D721Med (cell line): ENCODE data around the gene SAE1.

ENCODE experiments used
- DNase-seq: peaks from one replicate; pipeline ENCODE4 v3.0.0; 2011; ENCODE audit warnings: low spot score; ENCODE audit not compliant: insufficient read length
- FAIRE-seq: peaks from 2 replicates; lab custom pipeline; 2011; peaks lifted over from hg19 to GRCh38; lab: Jason Lieb, UNC
- TF ChIP-seq, protein P1 (sequence below): IDR thresholded peaks from 2 replicates; pipeline ENCODE4 v1.5.1; 2012; ENCODE audit warnings: mild to moderate bottlenecking, control low read depth; ENCODE audit not compliant: insufficient read depth; ENCODE audit errors: missing control alignments

Gene SAE1

DNA sequence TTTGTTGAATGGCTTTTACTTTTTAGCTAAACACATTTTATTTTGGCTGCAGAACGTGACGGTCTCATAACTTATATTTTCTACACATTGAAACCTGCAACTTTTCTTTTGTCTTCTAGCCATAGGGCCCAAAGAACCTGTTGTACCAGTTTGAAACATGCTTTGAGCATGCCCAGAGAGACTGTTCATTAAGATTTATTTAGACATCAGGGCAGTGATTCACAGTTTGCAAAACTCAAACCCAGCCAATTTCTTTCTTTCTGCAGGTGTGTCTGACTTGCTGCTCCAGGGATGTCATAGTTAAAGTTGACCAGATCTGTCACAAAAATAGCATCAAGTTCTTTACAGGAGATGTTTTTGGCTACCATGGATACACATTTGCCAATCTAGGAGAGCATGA, 22.0 kb downstream of the SAE1 start:
- TF ChIP-seq, protein P1, sequence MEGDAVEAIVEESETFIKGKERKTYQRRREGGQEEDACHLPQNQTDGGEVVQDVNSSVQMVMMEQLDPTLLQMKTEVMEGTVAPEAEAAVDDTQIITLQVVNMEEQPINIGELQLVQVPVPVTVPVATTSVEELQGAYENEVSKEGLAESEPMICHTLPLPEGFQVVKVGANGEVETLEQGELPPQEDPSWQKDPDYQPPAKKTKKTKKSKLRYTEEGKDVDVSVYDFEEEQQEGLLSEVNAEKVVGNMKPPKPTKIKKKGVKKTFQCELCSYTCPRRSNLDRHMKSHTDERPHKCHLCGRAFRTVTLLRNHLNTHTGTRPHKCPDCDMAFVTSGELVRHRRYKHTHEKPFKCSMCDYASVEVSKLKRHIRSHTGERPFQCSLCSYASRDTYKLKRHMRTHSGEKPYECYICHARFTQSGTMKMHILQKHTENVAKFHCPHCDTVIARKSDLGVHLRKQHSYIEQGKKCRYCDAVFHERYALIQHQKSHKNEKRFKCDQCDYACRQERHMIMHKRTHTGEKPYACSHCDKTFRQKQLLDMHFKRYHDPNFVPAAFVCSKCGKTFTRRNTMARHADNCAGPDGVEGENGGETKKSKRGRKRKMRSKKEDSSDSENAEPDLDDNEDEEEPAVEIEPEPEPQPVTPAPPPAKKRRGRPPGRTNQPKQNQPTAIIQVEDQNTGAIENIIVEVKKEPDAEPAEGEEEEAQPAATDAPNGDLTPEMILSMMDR, result no peak
- no peak for DNase-seq
- FAIRE-seq, result no peak

DNA sequence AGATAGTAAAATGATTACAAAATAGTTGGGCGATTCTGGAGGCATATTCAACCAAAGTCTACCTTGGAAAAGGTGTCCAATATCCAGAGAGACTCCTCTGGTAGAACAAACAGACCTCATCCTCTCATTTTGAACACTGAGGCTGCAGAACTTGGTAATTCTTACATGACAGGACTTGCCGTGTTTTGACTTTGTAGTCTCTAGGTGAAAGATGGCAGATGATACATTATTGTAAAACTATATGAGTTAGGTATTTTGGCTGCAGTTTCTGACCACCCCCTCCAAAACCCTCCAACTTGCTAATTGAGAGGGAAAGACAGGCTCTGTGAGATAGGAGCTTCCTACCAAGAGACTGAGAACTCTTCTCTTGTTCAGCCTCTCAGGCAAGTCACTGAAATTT, 22.6 kb downstream of the SAE1 start:
- DNase-seq (no peak), FAIRE-seq (no peak)
- TF ChIP-seq, protein P1, result no peak

DNA sequence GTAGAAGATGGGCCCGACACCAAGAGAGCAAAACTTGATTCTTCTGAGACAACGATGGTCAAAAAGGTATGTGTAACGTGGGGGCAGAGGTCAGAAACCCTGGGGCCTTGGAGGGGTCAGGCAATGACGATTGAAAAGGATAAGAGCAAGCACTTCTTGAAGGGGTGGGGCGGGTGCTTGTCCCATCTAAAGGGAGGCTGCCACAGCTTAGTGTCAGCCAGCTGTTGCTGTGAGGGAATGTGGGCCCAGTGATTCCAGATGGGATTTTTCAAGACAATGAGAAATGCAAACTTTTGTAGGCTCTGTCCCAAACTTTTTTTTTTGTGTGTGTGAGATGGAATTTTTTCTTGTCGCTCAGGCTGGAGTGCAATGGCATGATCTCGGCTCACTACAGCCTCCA, 24.5 kb downstream of the SAE1 start:
- TF ChIP-seq, protein P1, result no peak
- no peak for FAIRE-seq

DNA sequence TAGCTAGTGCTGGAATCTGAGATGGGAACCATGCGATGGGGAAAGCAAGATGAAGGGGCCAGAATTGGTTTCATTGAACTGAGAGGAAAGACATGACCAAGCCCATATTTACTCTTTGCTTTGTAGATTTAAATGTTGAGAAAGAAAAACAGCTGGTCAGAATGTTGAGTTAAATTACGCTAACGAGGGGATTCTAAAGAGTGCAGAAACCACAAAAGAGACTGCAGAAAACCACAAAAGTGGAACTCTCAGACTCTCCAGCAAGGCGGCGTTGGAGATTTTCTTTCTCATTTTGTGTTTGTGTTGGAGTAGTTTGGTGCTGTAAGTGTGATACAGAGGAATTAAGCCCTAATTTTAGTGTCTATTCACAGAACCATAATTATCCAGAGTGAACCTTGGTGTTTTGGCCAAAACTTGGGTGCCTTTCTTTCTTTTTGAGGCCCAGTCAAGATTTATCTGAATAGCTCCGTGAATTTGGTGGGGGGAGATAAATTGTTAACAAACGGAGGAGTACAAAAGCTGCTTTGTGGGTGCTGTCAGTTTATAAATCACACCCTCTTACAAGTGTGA, 26.3 kb downstream of the SAE1 start:
- FAIRE-seq (no peak), DNase-seq (no peak)
- TF ChIP-seq, protein P1, result no peak

More for the DNA sequence above, 24.5 kb downstream of the SAE1 start:
- no peak for DNase-seq

DNA sequence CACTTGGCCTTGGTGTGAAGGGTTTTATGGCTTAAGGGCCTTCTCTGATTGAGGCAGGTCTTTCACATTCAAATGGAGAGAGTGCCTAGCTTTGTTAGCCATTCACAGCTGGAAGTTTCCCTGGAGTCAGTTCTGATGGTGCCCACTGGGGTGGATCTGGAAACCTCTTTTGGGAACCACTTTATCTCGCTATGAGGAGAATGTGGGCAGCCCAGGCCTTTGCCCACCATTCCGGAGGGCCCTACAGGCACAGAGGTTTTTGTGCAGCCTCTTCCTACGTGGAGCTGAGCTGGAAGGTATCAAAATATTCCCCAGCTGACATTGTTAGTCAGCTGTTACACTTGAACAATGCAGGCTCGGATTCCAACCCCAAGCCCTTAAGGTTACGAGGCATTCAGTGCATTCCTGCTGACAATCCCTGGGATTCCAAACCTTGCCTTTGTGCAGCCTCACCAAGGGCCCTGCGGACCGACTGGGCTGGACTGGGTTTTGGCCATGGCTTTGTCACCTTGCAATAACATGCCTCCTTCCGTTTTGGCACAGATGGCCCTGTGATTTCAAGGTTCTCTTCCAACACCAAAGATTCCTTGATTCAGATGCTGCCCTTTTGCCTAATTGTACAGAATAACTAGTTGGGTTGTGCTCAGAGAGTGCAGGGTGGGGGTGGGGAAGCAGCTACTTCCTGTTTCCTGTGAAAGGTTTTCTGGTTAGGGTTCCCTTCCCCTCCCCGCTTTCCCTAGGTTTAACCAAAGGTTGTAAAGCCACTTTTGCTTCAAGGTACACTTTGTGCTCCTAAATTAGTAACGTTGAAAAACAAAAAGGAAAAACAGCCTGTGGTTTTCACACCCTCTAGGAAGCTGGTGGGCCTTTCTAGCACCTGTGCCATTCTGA, 27.0 kb downstream of the SAE1 start:
- no peak for DNase-seq
- TF ChIP-seq, protein P1, result no peak
- FAIRE-seq, result no peak

DNA sequence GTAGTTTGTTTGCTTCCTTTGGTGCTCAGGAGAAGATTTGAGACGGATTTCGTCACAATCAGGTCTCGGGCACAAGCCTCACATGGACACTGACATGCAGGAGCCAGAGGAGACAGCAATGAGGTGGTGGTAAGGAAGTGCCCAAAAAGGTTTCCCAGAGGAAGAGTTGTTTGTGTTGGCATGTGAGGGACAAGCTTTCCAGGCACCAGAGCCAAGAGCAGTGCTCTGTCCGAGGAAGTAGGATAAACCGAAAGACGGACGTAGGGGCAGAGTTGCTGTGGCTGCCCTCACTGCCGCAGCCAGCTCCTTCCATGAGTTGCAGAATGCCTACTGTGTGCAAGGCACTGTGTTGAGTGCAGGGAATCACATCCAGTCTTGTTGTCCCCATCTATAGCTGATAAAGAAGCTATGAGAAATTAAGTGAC, 27.7 kb downstream of the SAE1 start:
- TF ChIP-seq, protein P1, result no peak
- FAIRE-seq (no peak), DNase-seq (no peak)
